Stimulated activated CD8-positive, alpha-beta memory T cell treated with anti-CD3 and anti-CD28 coated beads, Interleukin-7, amount 100 ng/mL, for 24 hours (primary cell): ENCODE results near the gene CDC5L.

Experiments used
- DNase-seq: peaks from one replicate; pipeline ENCODE4 v3.0.0-alpha.2; 2020; ENCODE audit warnings: low read depth

The CDC5L gene

GRCh38 chr6:44498436-44498835, 110.9 kb downstream of the CDC5L start:
- no peak for DNase-seq

DNA sequence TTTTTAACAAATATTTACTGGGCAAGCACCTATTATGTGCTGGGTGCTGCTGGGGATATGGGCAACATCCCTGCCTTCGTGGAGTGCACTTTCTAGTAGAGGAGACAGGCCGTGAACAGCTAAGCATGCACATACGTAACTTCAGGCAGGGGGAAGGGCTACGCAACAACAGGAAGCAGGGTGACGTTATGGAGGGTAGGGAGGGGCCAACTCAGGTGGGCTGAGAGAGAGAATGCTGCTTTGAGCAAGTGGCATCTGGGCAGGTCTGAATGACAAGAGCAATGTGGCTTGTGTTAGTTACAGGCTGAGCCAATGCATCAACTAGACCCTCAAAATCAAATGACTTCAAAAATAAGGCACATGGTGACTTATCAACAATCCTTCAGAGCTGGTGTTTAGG, 112.1 kb downstream of the CDC5L start:
- DNase-seq = no peak
